SJSA1 (cell line): ENCODE results near the gene CIART. TPM values are rescaled to one million over a fixed set of nuclear protein-coding genes. Genes with fewer than 3 reads are reported as not detected.

Source experiments
- DNase-seq, 2 experiments: peaks; one replicate each; pipeline ENCODE4 v3.0.0-alpha.2; 2015 to 2020; ENCODE audit warnings: low spot score in 2 of 2, low read depth in 1 of 2
- H3K27ac ChIP-seq: fragments of 250-450 bp; sonication (Bioruptor Pico); 2 replicates; pipeline ENCODE4 v1.5.1; 2020; ENCODE audit warnings: mild to moderate bottlenecking, moderate library complexity
- H3K27me3 ChIP-seq: fragments of 250-450 bp; sonication (Bioruptor Pico); replicated peaks from 2 replicates; pipeline ENCODE4 v1.5.1; 2020; ENCODE audit warnings: mild to moderate bottlenecking, moderate library complexity
- H3K36me3 ChIP-seq: fragments of 250-450 bp; sonication (Bioruptor Pico); 2 replicates; pipeline ENCODE4 v1.5.1; 2020; ENCODE audit warnings: mild to moderate bottlenecking
- H3K4me1 ChIP-seq: fragments of 250-450 bp; sonication (Bioruptor Pico); replicated peaks from 2 replicates; pipeline ENCODE4 v1.6.1; 2021; ENCODE audit warnings: mild to moderate bottlenecking
- H3K4me3 ChIP-seq: fragments of 250-450 bp; sonication (Bioruptor Pico); 2 replicates; pipeline ENCODE4 v1.5.1; 2020; ENCODE audit warnings: mild to moderate bottlenecking
- H3K9me3 ChIP-seq: fragments of 250-450 bp; sonication (Bioruptor Pico); replicated peaks from 2 replicates; pipeline ENCODE4 v1.5.1; 2020; ENCODE audit warnings: mild to moderate bottlenecking
- total RNA-seq: library from RNA; depleted of rRNA; stranded (reverse); fragments of >200 nt; shearing (Covaris generic); gene quantifications from 2 replicates; pipeline ENCODE4 v1.2.3, GENCODE V29; 2014

CIART gene
- total RNA-seq, 1 experiment from 2014 or later = 6.1 TPM

GRCh38 chr1:150256198-150256553 is 26.2 kb upstream of the CIART start:
- Histone ChIP-seq H3K27ac (no peak overlapping the region), H3K9me3 (no peaks in the 10 kb centered on the region), H3K36me3 (no peaks in the 10 kb centered on the region), H3K27me3 (peaks cover 7% of the 10 kb centered on the region; the same call in 1 of the 2 replicates), H3K4me3 (no peak overlapping the region), H3K4me1 (peaks cover 13% of the 10 kb centered on the region)
- DNase-seq = no peak

- Histone ChIP-seq H3K27me3 (peaks cover 2% of the 10 kb centered on the region; the same call in 1 of the 2 replicates), H3K4me1 (peaks cover 13% of the 10 kb centered on the region), H3K27ac (no peak overlapping the region), H3K4me3 (no peak overlapping the region), H3K9me3 (no peaks in the 10 kb centered on the region), H3K36me3 (no peaks in the 10 kb centered on the region)
- DNase-seq = no peak
These were observed 25.6 kb upstream of the CIART start for GRCh38 chr1:150256554-150257341.

GRCh38 chr1:150257624-150258585 is 24.4 kb upstream of the CIART start, which contains the start of gene CA14:
Gene CA14 (plus strand): TSS chr1:150257774. CDS start chr1:150258129, 355 bp downstream.
- no peaks in the 10 kb centered on the region for H3K36me3 ChIP-seq
- H3K27ac ChIP-seq = no peak within 1 kb of the TSS
- H3K4me1 ChIP-seq = peaks cover 13% of the 10 kb centered on the region
- no peaks in the 10 kb centered on the region; the same call in 1 of the 2 replicates for H3K27me3 ChIP-seq
- no peaks in the 10 kb centered on the region for H3K9me3 ChIP-seq
- H3K4me3 ChIP-seq = no peak within 1 kb of the TSS
- no peak for DNase-seq

- H3K4me3 ChIP-seq = no peak overlapping the region
- H3K27me3 ChIP-seq = no peaks in the 10 kb centered on the region; the same call in 1 of the 2 replicates
- H3K27ac ChIP-seq = no peak overlapping the region
- peaks cover 13% of the 10 kb centered on the region for H3K4me1 ChIP-seq
- no peaks in the 10 kb centered on the region; the same call in 1 of the 2 replicates for H3K36me3 ChIP-seq
- H3K9me3 ChIP-seq = no peaks in the 10 kb centered on the region
- DNase-seq = no peak
These were observed 23.1 kb upstream of the CIART start for GRCh38 chr1:150259217-150259616.

GRCh38 chr1:150259758-150260669 is 22.3 kb upstream of the CIART start:
- no peak overlapping the region for H3K4me3 ChIP-seq
- no peaks in the 10 kb centered on the region for H3K9me3 ChIP-seq
- no peak overlapping the region for H3K27ac ChIP-seq
- no peaks in the 10 kb centered on the region; the same call in 1 of the 2 replicates for H3K27me3 ChIP-seq
- peaks cover 8% of the 10 kb centered on the region for H3K36me3 ChIP-seq
- H3K4me1 ChIP-seq = peaks cover 13% of the 10 kb centered on the region
- DNase-seq = no peak

- H3K9me3 ChIP-seq = no peaks in the 10 kb centered on the region
- H3K27ac ChIP-seq = no peak overlapping the region
- DNase-seq = no peak
- H3K4me1 ChIP-seq = peaks cover 6% of the 10 kb centered on the region
- H3K36me3 ChIP-seq = peaks cover 21% of the 10 kb centered on the region
- no peak overlapping the region for H3K4me3 ChIP-seq
- no peaks in the 10 kb centered on the region; the same call in 1 of the 2 replicates for H3K27me3 ChIP-seq
These were observed 21.0 kb upstream of the CIART start for GRCh38 chr1:150261367-150261766.

- H3K4me3 ChIP-seq = no peak overlapping the region
- H3K9me3 ChIP-seq = no peaks in the 10 kb centered on the region
- peaks cover 8% of the 10 kb centered on the region for H3K4me1 ChIP-seq
- H3K27me3 ChIP-seq = no peaks in the 10 kb centered on the region; the same call in 1 of the 2 replicates
- peaks cover 33% of the 10 kb centered on the region for H3K36me3 ChIP-seq
- H3K27ac ChIP-seq = no peak overlapping the region
- DNase-seq = no peak
These were observed 19.7 kb upstream of the CIART start for GRCh38 chr1:150262388-150263320.

- Histone ChIP-seq H3K9me3 (no peaks in the 10 kb centered on the region), H3K4me3 (no peak overlapping the region), H3K4me1 (peaks cover 11% of the 10 kb centered on the region), H3K27ac (no peak overlapping the region), H3K27me3 (no peaks in the 10 kb centered on the region; the same call in 1 of the 2 replicates), H3K36me3 (peaks cover 40% of the 10 kb centered on the region)
- no peak for DNase-seq
These were observed 18.8 kb upstream of the CIART start for GRCh38 chr1:150263549-150263948.

- no peaks in the 10 kb centered on the region for H3K27me3 ChIP-seq
- no peak overlapping the region; the same call in 1 of the 2 replicates for H3K27ac ChIP-seq
- H3K4me1 ChIP-seq = peaks cover 16% of the 10 kb centered on the region
- peak overlapping the region; percentile 81 for H3K4me3 ChIP-seq
- DNase-seq = no peak
- H3K9me3 ChIP-seq = no peaks in the 10 kb centered on the region
- peaks cover 42% of the 10 kb centered on the region for H3K36me3 ChIP-seq
These were observed 14.5 kb upstream of the CIART start for GRCh38 chr1:150267896-150268295.

- H3K9me3 ChIP-seq = no peaks in the 10 kb centered on the region
- H3K27me3 ChIP-seq = no peaks in the 10 kb centered on the region
- H3K27ac ChIP-seq = peak overlapping the region; percentile 58
- peak overlapping the region; percentile 81 for H3K4me3 ChIP-seq
- H3K36me3 ChIP-seq = peaks cover 42% of the 10 kb centered on the region
- DNase-seq = no peak
- peaks cover 16% of the 10 kb centered on the region for H3K4me1 ChIP-seq
These were observed 14.0 kb upstream of the CIART start for GRCh38 chr1:150268340-150268704.

GRCh38 chr1:150268705-150269403 is 13.5 kb upstream of the CIART start, which contains the start of gene APH1A:
Gene APH1A (minus strand): TSS chr1:150269016. CDS start chr1:150268810, 206 bp downstream.
- H3K4me3 ChIP-seq = peak within 1 kb of the TSS; percentile 81
- no peaks in the 10 kb centered on the region for H3K27me3 ChIP-seq
- peak within 1 kb of the TSS; percentile 58 for H3K27ac ChIP-seq
- peaks cover 42% of the 10 kb centered on the region for H3K36me3 ChIP-seq
- no peaks in the 10 kb centered on the region for H3K9me3 ChIP-seq
- peak; percentile 88 to 98 for DNase-seq
- peaks cover 16% of the 10 kb centered on the region for H3K4me1 ChIP-seq

GRCh38 chr1:150269451-150269850 is 12.9 kb upstream of the CIART start:
- Histone ChIP-seq H3K27ac (peak overlapping the region; percentile 58), H3K36me3 (peaks cover 40% of the 10 kb centered on the region), H3K27me3 (no peaks in the 10 kb centered on the region), H3K4me3 (peak overlapping the region; percentile 81), H3K4me1 (peaks cover 16% of the 10 kb centered on the region), H3K9me3 (no peaks in the 10 kb centered on the region)
- no peak for DNase-seq
